ENCODE results near the gene INSIG1. TPM values are rescaled to one million over a fixed set of nuclear protein-coding genes. Genes with fewer than 3 reads are reported as not detected.
A peak's percentile ranks its signal among the peaks of the same experiment; 100 is the strongest.

The INSIG1 gene
- total RNA-seq, 1 donor from 2014 or later: 15.2 TPM

- no peak for DNase-seq (ENCODE audit: low spot score)
- intact Hi-C loops (cut with DNase I): no loop called here
These were observed 43.0 kb downstream of the INSIG1 start for GRCh38 chr7:155340721-155341120.

DNA sequence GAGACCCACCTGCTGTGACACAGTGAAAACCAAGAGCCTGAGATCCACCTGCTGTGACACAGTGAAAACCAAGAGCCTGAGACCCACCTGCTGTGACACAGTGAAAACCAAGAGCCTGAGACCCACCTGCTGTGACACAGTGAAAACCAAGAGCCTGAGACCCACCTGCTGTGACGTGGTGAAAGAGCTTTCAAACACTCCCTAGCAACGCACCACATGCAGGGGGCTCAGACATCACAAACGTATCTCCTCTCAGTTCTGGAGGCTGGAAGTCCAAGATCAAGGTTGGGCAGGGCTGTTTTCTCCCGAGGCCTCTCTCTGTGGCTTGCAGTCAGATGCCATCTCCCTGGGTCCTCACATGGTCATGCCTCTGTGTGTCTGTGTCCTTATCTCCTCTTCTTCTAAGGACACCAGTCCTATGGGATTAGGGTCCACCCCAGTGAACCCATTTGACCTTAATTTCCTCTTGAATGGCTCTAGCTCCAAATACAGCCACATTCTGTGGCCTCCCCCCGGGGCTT, 43.8 kb downstream of the INSIG1 start:
- intact Hi-C loops (cut with DNase I): no loop called here
- no peak for DNase-seq (ENCODE audit: low spot score)

GRCh38 chr7:155342313-155342712, 44.6 kb downstream of the INSIG1 start:
- intact Hi-C loops (cut with DNase I): no loop called here
- no peak for DNase-seq (ENCODE audit: low spot score)

GRCh38 chr7:155343150-155343549, 45.5 kb downstream of the INSIG1 start:
- intact Hi-C loops (cut with DNase I): no loop called here
- DNase-seq (ENCODE audit: low spot score): no peak

- intact Hi-C loops (cut with DNase I): no loop called here
- DNase-seq (ENCODE audit: low spot score): no peak
These were observed 46.0 kb downstream of the INSIG1 start for GRCh38 chr7:155343661-155344121.

GRCh38 chr7:155344270-155344617, 46.6 kb downstream of the INSIG1 start:
- DNase-seq (ENCODE audit: low spot score): no peak
- intact Hi-C loops (cut with DNase I): no loop called here

DNA sequence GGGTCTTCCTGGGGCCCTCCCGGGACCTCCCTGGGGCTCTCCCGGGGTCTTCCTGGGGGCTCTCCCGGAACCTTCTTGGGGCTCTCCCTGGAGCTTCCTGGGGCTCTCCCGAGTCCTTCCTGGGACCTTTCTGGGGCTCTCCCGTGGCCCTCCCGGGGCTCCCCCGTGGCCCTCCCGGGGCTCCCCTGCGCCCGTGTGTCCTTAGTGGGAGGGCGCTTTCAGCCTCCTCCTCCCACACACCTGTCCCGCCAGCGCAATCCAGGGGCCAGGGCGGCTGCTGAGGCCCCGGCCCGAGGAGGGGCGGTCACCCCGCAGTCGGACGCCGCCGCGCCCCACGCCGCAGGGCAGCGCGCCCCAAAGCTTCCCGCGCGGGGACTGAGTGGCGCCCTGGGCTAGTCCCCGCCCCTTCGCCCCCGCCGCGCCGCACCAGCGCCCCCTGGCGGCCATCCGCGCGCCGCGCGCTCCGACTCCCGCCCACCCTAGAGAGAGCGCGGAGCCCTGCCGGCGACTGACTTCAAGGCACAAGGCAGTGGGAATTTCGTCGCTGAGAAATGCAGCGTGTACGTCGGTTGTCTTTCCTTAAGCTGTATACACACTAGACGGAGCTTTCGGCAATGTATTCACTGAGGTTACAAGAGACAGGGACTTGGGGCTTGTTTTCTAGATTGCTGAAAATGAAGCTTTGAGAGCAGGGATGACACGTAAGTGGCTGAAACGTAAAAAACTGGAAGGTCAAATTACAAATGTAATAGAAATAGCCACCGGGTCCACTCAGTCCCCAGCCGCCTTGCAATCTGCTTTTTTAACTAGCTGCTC, 47.1 kb downstream of the INSIG1 start:
- intact Hi-C loops (cut with DNase I): loop anchor here (1.0 to 5.0 kb wide), 2 partner anchors 154 to 418 kb away; no protein-coding TSS in a partner anchor
- peak; percentile 89 for DNase-seq (ENCODE audit: low spot score)

- intact Hi-C loops (cut with DNase I): loop anchor here (1.0 to 5.0 kb wide), 2 partner anchors 154 to 418 kb away; no protein-coding TSS in a partner anchor
- no peak for DNase-seq (ENCODE audit: low spot score)
These were observed 47.8 kb downstream of the INSIG1 start for GRCh38 chr7:155345490-155345889.

DNA sequence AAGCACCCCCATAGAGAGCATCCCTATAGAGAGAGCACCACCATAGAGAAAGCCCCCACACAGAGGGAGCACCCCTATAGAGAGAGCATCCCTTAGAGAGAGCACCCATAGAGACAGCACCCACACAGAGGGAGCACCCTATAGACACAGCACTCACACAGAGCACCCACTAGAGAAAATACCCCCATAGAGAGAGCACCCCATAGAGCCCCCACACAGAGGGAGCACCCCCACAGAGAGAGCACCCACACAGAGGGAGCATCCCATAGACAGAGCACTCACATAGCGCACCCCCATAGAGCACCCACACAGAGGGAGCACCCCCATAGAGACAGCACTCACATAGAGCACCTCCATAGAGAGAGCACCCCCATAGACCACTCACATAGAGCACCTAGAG, 48.6 kb downstream of the INSIG1 start:
- DNase-seq (ENCODE audit: low spot score): no peak
- intact Hi-C loops (cut with DNase I): loop anchor here (5.0 kb wide), 1 partner anchor 419 kb away; no protein-coding TSS in a partner anchor

DNA sequence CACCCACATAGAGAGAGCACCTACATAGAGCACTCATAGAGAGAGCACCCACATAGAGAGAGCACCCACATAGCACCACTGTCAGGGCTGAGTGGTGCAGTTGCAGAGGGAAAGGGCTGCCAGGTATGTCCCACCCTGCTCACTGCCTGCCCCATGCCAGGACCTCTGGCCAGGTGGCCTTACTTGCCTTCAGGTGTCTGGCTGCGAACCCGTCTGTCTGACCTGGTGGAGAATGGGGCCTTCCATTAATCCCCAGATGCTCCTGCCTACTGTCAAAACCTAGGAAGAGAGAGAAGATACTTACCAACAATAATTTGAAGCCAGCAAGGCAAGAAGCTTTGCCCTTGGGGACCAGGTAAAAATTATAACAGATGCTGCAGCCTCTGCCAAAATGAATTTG, 51.1 kb downstream of the INSIG1 start:
- no peak for DNase-seq (ENCODE audit: low spot score)
- intact Hi-C loops (cut with DNase I): loop anchor here (5.0 kb wide), 1 partner anchor 422 kb away; no protein-coding TSS in a partner anchor

- intact Hi-C loops (cut with DNase I): loop anchor here (5.0 kb wide), 1 partner anchor 422 kb away; no protein-coding TSS in a partner anchor
- DNase-seq (ENCODE audit: low spot score): peak; percentile 50
These were observed 52.1 kb downstream of the INSIG1 start for GRCh38 chr7:155349601-155350331.

DNA sequence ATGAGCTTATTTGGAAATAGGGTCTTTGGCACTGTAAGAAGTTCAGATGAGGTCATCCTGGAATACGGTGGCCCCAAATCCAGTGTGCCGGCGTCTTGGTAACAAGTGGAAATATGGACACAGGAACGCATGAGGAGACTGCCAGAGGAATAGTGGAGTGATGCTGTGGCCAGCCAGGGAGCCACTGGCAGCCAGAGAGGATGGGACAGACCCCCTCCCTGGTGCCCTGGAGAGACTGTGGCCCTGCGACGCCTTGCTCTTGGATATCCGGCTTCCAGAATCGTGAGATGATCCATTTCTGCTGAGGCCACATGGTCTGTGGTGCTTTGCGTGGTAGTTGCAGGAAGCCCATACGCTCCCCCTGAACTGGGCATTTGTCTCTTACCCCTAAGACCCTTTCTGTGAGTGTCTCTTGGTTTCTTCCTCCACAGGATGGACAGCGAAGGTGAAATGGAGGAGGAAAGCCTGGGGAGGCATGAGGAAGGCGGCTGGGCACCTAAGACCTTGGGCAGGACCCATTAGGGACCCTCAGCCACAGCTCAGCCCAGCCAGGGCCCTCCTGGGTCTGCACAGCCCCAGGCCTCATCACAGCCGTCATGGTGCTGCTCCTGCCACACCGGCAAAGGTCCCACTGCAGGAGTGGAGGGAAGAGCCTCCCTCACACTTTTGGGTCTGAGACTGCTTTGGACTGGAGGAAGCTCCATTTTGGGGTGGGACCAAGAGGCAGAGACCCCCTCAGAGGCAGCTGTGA, 53.6 kb downstream of the INSIG1 start:
- peak; percentile 35 for DNase-seq (ENCODE audit: low spot score)
- intact Hi-C loops (cut with DNase I): no loop called here

DNA sequence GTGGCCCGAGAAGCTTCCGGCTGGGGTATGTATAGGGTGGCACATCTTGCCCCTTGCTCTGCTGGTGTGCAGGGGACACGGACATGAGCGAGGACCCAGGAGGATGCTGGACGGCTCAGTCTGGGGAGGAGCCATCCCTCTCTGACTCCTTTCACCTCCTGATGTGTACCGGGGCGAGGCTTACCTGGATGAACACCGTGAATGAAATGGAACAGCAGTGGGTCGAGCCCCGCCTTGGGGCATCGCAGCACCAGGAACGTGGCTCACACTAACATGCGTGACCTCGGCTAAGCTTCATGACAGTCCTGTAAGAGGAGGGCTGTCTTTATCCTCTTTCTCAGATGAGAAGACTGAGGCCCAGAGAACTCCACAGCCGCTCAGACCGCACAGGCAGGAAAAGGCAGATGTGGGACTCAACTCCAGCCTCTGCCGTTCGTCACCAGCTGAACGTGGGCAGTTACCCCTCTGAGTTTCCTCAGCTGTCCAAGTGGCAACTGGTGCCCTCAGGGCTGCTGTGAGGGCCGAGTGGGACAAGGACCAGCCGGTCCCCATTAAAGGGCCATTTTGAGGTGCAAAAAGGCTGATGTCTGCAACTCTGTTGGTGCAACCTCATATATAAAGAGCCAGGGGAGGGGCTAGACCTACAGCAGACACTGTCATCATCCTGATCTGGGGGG, 54.5 kb downstream of the INSIG1 start:
- intact Hi-C loops (cut with DNase I): no loop called here
- DNase-seq (ENCODE audit: low spot score): peak; percentile 53

- DNase-seq (ENCODE audit: low spot score): no peak
- intact Hi-C loops (cut with DNase I): no loop called here
These were observed 55.1 kb downstream of the INSIG1 start for GRCh38 chr7:155352753-155353115.

DNA sequence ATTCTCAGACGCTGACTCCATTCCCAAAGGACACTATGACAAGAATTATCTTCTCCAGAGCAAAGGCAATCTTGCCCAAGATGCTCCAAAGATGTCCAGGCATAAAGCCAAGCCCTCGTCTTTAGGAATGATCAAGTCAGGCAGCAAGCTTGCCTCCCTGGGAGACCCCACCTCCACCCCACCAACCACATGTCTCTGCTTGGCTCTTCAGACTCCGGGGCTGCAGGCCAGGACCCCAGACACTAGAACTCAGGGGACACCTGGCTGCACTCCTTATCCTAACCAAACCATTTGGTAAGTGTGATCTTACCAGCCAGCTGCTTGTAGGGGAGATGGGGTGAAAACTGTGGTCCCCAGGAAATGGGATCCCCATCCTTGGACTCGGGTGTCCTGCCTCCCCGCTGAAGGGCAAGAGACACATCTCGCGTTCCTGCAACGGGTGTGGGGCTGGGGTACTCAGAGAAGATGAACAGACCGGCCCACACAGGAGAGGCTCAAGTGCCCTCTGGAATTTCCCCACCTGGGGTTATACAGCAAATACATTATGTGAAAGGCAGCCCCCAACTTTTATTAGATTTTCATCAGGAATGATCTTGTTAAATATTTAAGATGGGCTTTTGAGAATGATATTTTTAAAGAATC, 55.7 kb downstream of the INSIG1 start:
- intact Hi-C loops (cut with DNase I): no loop called here
- peak; percentile 63 for DNase-seq (ENCODE audit: low spot score)

DNA sequence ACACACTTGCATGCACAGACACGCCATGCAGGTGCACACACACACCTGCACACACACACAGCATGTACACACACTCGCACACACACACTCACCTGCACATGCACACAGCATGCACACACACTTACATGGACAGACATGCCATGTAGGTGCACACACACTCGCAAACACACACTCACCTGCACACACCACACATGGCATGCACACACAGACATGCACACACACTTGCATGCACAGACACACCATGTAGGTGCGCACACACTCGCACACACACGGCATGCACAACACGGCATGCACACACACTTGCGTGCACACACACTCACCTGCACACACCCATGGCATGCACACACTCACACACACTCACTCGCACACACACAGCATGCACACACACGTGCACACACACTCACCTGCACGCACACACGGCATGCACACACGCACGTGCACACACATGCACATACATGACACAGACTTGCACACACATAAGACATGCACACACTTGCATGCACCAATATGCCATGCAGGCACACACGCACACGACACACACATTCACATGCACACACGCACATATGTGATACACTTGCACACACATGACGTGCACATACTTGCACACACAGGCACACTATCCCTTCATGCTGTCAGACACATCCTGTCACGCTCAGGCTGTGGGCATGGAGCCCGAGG, 56.8 kb downstream of the INSIG1 start:
- DNase-seq (ENCODE audit: low spot score): no peak

DNA sequence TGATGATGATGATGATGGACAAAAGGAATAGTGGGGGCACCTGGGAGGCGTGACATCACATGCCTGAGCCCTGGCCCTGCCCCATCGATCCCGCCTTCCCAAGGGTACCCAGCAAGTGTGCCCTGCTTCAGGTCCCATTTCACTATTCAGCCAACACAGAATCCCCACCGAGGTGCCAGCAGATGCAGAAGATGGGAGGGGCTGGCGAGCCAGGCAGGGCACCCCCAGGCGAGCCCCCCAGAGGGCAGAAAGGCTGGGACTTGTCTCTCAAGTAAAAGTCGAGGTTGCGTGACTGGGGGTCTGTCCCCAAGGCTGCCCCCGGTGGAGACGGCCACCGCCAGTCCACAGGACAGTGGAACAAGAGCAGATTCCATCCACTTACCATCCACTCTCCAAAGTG, 57.5 kb downstream of the INSIG1 start:
- intact Hi-C loops (cut with DNase I): no loop called here
- DNase-seq (ENCODE audit: low spot score): peak; percentile 39

More for the DNA sequence above, 56.8 kb downstream of the INSIG1 start:
- intact Hi-C loops (cut with DNase I): no loop called here

- intact Hi-C loops (cut with DNase I): no loop called here
- peak; percentile 59 for DNase-seq (ENCODE audit: low spot score)
These were observed 58.1 kb downstream of the INSIG1 start for GRCh38 chr7:155355745-155356144.
